Liver (tissue), 9 donors: ENCODE measurements around the gene ABHD17C. TPM values are rescaled to one million over a fixed set of nuclear protein-coding genes. Genes with fewer than 3 reads are reported as not detected.

Experiments
- DNase-seq: peaks from one replicate; pipeline ENCODE4 v3.0.0-alpha.2; 2017; ENCODE audit warnings: low spot score
- H3K27ac ChIP-seq, 2 donors: one replicate each; pipeline ENCODE4 v1.7.0; 2013; ENCODE audit warnings: inconsistent platforms in 2 of 2, low read length in 2 of 2, control low read depth in 1 of 2, low read depth in 1 of 2, mild to moderate bottlenecking in 1 of 2
- H3K27me3 ChIP-seq, 4 donors: one replicate each; pipeline versions ENCODE4 v1.6.1 to v1.7.0; 2013; ENCODE audit warnings: low read length in 3 of 4, inconsistent platforms in 1 of 4, mild to moderate bottlenecking in 1 of 4, moderate library complexity in 1 of 4; ENCODE audit not compliant: control insufficient read depth in 4 of 4, insufficient read depth in 4 of 4
- H3K36me3 ChIP-seq, 4 donors: one replicate each; pipeline versions ENCODE4 v1.6.1 to v1.7.0; 2013; ENCODE audit warnings: low read length in 3 of 4, mild to moderate bottlenecking in 3 of 4, low read depth in 1 of 4, moderate library complexity in 1 of 4; ENCODE audit not compliant: control insufficient read depth in 4 of 4, insufficient read depth in 3 of 4
- H3K4me1 ChIP-seq, 4 donors: one replicate each; pipeline versions ENCODE4 v1.6.1 to v1.7.0; 2013; ENCODE audit warnings: low read length in 3 of 4, mild to moderate bottlenecking in 3 of 4, moderate library complexity in 1 of 4; ENCODE audit not compliant: control insufficient read depth in 4 of 4, insufficient read depth in 4 of 4
- H3K4me3 ChIP-seq, 3 donors: one replicate each; pipeline versions ENCODE4 v1.6.1 to v1.7.0; 2013; ENCODE audit warnings: low read length in 3 of 3, control low read depth in 1 of 3, low read depth in 1 of 3, mild to moderate bottlenecking in 1 of 3
- H3K9ac ChIP-seq, 2 donors: one replicate each; pipeline ENCODE4 v1.7.0; 2013; ENCODE audit warnings: low read length in 2 of 2, mild to moderate bottlenecking in 2 of 2, moderate library complexity in 2 of 2, control low read depth in 1 of 2, low read depth in 1 of 2
- H3K9me3 ChIP-seq, 4 donors: one replicate each; pipeline versions ENCODE4 v1.6.1 to v1.7.0; 2013; ENCODE audit warnings: low read length in 3 of 4; ENCODE audit not compliant: control insufficient read depth in 4 of 4
- ATF3 ChIP-seq: IDR thresholded peaks from 2 replicates; pipeline ENCODE4 v1.6.1; 2016; ENCODE audit warnings: antibody characterized with exemption
- CTCF ChIP-seq: fragments of 150-350 bp; IDR thresholded peaks from 2 replicates; pipeline ENCODE4 v1.5.1; 2017; ENCODE audit warnings: improper control_type of control experiment, low read depth, low read length; ENCODE audit not compliant: missing input control
- EGR1 ChIP-seq, 2 donors: IDR thresholded peaks; 2 replicates each; pipeline ENCODE4 v1.6.1; 2016 to 2018; ENCODE audit warnings: antibody characterized with exemption in 2 of 2, low read depth in 2 of 2
- FOXA1 ChIP-seq: IDR thresholded peaks from 2 replicates; pipeline ENCODE4 v1.6.1; 2016; ENCODE audit warnings: antibody characterized with exemption
- FOXA2 ChIP-seq: IDR thresholded peaks from 2 replicates; pipeline ENCODE4 v1.6.1; 2016; ENCODE audit warnings: antibody characterized with exemption
- GABPA ChIP-seq, 2 donors: IDR thresholded peaks in 1 of 2; conservative IDR thresholded peaks in 1 of 2; 2 replicates each; pipeline ENCODE4 v1.6.1; 2016; ENCODE audit warnings: antibody characterized with exemption in 2 of 2, mild to moderate bottlenecking in 1 of 2, moderate library complexity in 1 of 2
- HNF4A ChIP-seq, 2 donors: conservative IDR thresholded peaks; 2 replicates each; pipeline ENCODE4 v1.6.1; 2016; ENCODE audit warnings: antibody characterized with exemption in 2 of 2, mild to moderate bottlenecking in 2 of 2
- HNF4G ChIP-seq: IDR thresholded peaks from 2 replicates; pipeline ENCODE4 v1.6.1; 2016; ENCODE audit warnings: antibody characterized with exemption
- JUND ChIP-seq, 2 donors: IDR thresholded peaks; 2 replicates each; pipeline ENCODE4 v1.6.1; 2016; ENCODE audit warnings: antibody characterized with exemption in 2 of 2
- MAX ChIP-seq: IDR thresholded peaks from 2 replicates; pipeline ENCODE4 v1.6.1; 2016; ENCODE audit warnings: antibody characterized with exemption
- NR2F2 ChIP-seq: IDR thresholded peaks from 2 replicates; pipeline ENCODE4 v1.6.1; 2016; ENCODE audit warnings: antibody characterized with exemption
- RAD21 ChIP-seq, 2 donors: IDR thresholded peaks; 2 replicates each; pipeline ENCODE4 v1.6.1; 2016; ENCODE audit warnings: antibody characterized with exemption in 2 of 2, mild to moderate bottlenecking in 2 of 2
- REST ChIP-seq: IDR thresholded peaks from 2 replicates; pipeline ENCODE4 v1.6.1; 2016; ENCODE audit warnings: antibody characterized with exemption, mild to moderate bottlenecking
- RXRA ChIP-seq, 2 donors: IDR thresholded peaks; 2 replicates each; pipeline ENCODE4 v1.6.1; 2017 to 2018; ENCODE audit warnings: antibody characterized with exemption in 2 of 2, mild to moderate bottlenecking in 1 of 2
- SP1 ChIP-seq: IDR thresholded peaks from 2 replicates; pipeline ENCODE4 v1.6.1; 2018; ENCODE audit warnings: antibody characterized with exemption, mild to moderate bottlenecking
- TAF1 ChIP-seq: conservative IDR thresholded peaks from 2 replicates; pipeline ENCODE4 v1.6.1; 2016; ENCODE audit warnings: antibody characterized with exemption, mild to moderate bottlenecking
- YY1 ChIP-seq: IDR thresholded peaks from 2 replicates; pipeline ENCODE4 v1.6.1; 2016; ENCODE audit warnings: antibody characterized with exemption, mild to moderate bottlenecking
- ZBTB33 ChIP-seq: IDR thresholded peaks from 2 replicates; pipeline ENCODE4 v1.6.1; 2016; ENCODE audit warnings: antibody characterized with exemption
- WGBS: extraction: QIAGEN DNeasy Blood & Tissue Kit; methylation state at CpG from one replicate; pipeline ENCODE4 v1.1.7; 2013; 5-methylcytosine and 5-hydroxymethylcytosine counted together
- polyA plus RNA-seq, 2 donors: library from polyadenylated mRNA; stranded (reverse) in 1 of 2; unstranded in 1 of 2; fragments of 200-250 nt in 1 of 2; fragments of >200 nt in 1 of 2; fragmentation: Nextera tagmentation in 1 of 2; extraction: Ambion mirVana in 1 of 2; gene quantifications; one replicate each; pipeline versions ENCODE4 v1.2.1 to v1.2.3, GENCODE V29; 2013 to 2015
- total RNA-seq, 2 donors: library from RNA; depleted of rRNA; stranded (reverse); fragments of >200 nt; gene quantifications; one replicate each; pipeline ENCODE4 v1.2.3, GENCODE V29; 2014
- donor health status: healthy.
- donor health status: healthy.
- donor health status: healthy.
- donor health status: healthy.
- donor health status: healthy.

The ABHD17C gene
- total and polyA plus RNA-seq, 4 donors = 0.79 to 3.0 (median 2.0) TPM

GRCh38 chr15:80743189-80743833, 48.2 kb downstream of the ABHD17C start:
- H3K27me3 ChIP-seq = no peaks in the 10 kb centered on the region
- WGBS = 86% methylated on average over 11 of the region's 11 CpGs
- H3K9me3 ChIP-seq = no peaks in the 10 kb centered on the region
- DNase-seq = no peak
- no peak overlapping the region for H3K27ac ChIP-seq
- TF ChIP-seq JUND (IDR thresholded peaks at IDR 0.05) (no peak), SP1 (no peak), RAD21 (IDR thresholded peaks at IDR 0.05) (no peak), EGR1 (IDR thresholded peaks at IDR 0.05; ENCODE audit: low read depth in 2 of 2) (no peak), HNF4A (conservative IDR thresholded peaks at IDR 0.05) (no peak), RXRA (IDR thresholded peaks at IDR 0.05) (no peak), ATF3 (no peak), HNF4G (no peak), ZBTB33 (no peak), FOXA2 (no peak), CTCF (no peak), NR2F2 (no peak), FOXA1 (no peak), YY1 (no peak), GABPA (IDR thresholded peaks at IDR 0.05 in 1 of 2, conservative IDR thresholded peaks at IDR 0.05 in 1 of 2) (no peak), REST (no peak), TAF1 (no peak), MAX (no peak)
- no peak overlapping the region for H3K9ac ChIP-seq
- peaks cover 0 to 1% (median 0%) of the 10 kb centered on the region in 4 donors for H3K4me1 ChIP-seq
- H3K4me3 ChIP-seq = no peak overlapping the region
- no peaks in the 10 kb centered on the region for H3K36me3 ChIP-seq
